Fibroblast of skin of right biceps (primary cell): Measurements from ENCODE around the gene ROGDI.
A peak's percentile ranks its signal among the peaks of the same experiment; 100 is the strongest.
"Not testable (repeated sequence)": the region's sequence is repeated elsewhere in the genome, so short reads cannot be mapped to it uniquely, and the experiment has no call there.

ENCODE experiments used
- DNase-seq: peaks from one replicate; pipeline ENCODE4 v3.0.0-alpha.2; 2013

The ROGDI gene

GRCh38 chr16:4790261-4790660 is 12.2 kb downstream of the ROGDI start:
- no peak for DNase-seq

- DNase-seq: no peak
Observed at GRCh38 chr16:4788910-4789309, 13.5 kb downstream of the ROGDI start.

- no peak for DNase-seq
Observed at GRCh38 chr16:4788489-4788889, 13.9 kb downstream of the ROGDI start.

GRCh38 chr16:4787627-4788482 is 14.6 kb downstream of the ROGDI start, which contains the start of gene SEPTIN12:
TSS of gene SEPTIN12 (minus strand) at chr16:4788345. CDS start at chr16:4787645, 700 bp downstream.
- no peak for DNase-seq

GRCh38 chr16:4787068-4787467 is 15.4 kb downstream of the ROGDI start:
- DNase-seq: no peak

GRCh38 chr16:4785758-4786433 is 16.5 kb downstream of the ROGDI start:
- DNase-seq: no peak

- DNase-seq: not testable (repeated sequence)
Observed at GRCh38 chr16:4784444-4784987, 17.9 kb downstream of the ROGDI start.

- no peak for DNase-seq
Observed at GRCh38 chr16:4783951-4784336, 18.5 kb downstream of the ROGDI start.

- DNase-seq: no peak
Observed at GRCh38 chr16:4783251-4783950, 19.0 kb downstream of the ROGDI start.

GRCh38 chr16:4780235-4780634 is 22.2 kb downstream of the ROGDI start:
- no peak for DNase-seq

GRCh38 chr16:4778050-4778392 is 24.4 kb downstream of the ROGDI start:
- no peak for DNase-seq

GRCh38 chr16:4777339-4778049 is 24.9 kb downstream of the ROGDI start:
- DNase-seq: no peak

- DNase-seq: no peak
Observed at GRCh38 chr16:4776141-4776705, 26.2 kb downstream of the ROGDI start.

- DNase-seq: no peak
Observed at GRCh38 chr16:4775005-4775404, 27.4 kb downstream of the ROGDI start.

- DNase-seq: no peak
Observed at GRCh38 chr16:4772351-4772750, 30.1 kb downstream of the ROGDI start.

GRCh38 chr16:4771646-4772045 is 30.8 kb downstream of the ROGDI start:
- no peak for DNase-seq

GRCh38 chr16:4769306-4769638 is 33.2 kb downstream of the ROGDI start:
- DNase-seq: no peak

- peak; percentile 96 for DNase-seq
Observed at GRCh38 chr16:4768549-4769305, 33.7 kb downstream of the ROGDI start.

GRCh38 chr16:4767872-4768548 is 34.4 kb downstream of the ROGDI start:
- no peak for DNase-seq

GRCh38 chr16:4766875-4767628 is 35.4 kb downstream of the ROGDI start, which contains the start of gene ZNF500:
TSS of gene ZNF500 (minus strand) at chr16:4767162. CDS start at chr16:4765978, 1,184 bp downstream.
- DNase-seq: peak; percentile 95
